ENCODE results near the gene OASL.

Gene OASL

GRCh38 chr12:121015825-121016766 is 22.9 kb downstream of the OASL start, which contains the start of gene C12orf43:
Gene C12orf43, minus strand, starts transcription at chr12:121016487. Its CDS starts 13 bp downstream, at chr12:121016474.
- in situ Hi-C loops (cut with HindIII; ENCODE audit: low sequenced_read_pairs), result no loop called here

DNA sequence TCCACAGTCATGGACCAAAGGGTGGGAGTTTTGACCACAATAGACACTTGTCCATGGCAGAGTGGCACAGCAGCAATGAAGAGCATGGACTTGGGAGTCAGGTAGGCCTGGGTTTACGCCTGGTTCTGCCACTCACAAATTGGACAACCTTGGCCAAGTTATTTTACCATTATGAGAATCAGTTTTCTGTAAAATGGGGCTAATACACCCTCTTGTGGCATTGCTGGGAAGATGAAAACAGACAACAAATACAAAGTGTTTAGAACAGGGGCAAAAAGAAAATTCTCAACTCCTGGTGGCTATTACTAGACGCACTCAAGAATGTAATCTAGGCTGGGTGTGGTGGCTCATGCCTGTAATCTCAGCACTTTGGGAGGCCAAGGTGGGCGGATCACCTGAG is 25.3 kb downstream of the OASL start:
- in situ Hi-C loops (cut with HindIII; ENCODE audit: low sequenced_read_pairs), result no loop called here

- in situ Hi-C loops (cut with HindIII; ENCODE audit: low sequenced_read_pairs), result no loop called here
Observed at GRCh38 chr12:121011820-121012219, 27.2 kb downstream of the OASL start.

- in situ Hi-C loops (cut with HindIII; ENCODE audit: low sequenced_read_pairs), result no loop called here
Observed at GRCh38 chr12:121010860-121011259, 28.2 kb downstream of the OASL start.

GRCh38 chr12:121009741-121010140 is 29.3 kb downstream of the OASL start:
- in situ Hi-C loops (cut with HindIII; ENCODE audit: low sequenced_read_pairs), result no loop called here

- in situ Hi-C loops (cut with HindIII; ENCODE audit: low sequenced_read_pairs), result no loop called here
Observed at GRCh38 chr12:121008347-121009098, 30.5 kb downstream of the OASL start.

DNA sequence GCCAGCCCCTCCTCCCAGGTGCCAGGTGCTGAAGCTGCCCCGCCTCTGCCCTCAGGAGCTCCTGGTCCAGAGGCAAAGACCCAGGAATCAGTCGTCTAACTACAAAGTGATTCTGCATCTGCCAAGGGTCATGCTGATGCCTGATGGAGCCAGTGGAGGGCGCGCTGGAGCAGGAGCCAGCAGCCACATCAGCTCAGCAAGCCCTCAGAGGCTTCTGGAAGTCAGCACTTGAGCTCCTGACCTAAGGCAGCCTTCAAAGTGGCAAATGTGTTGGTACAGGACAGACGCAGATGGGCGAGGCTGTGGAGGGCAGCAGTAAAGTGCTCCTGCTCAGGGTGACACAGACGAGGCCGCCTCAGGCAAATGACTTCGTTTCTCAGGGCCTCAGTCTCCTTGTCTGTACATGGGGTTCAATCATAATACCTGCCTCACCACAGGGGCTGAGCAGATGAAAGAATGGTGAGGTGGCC is 33.7 kb downstream of the OASL start:
- in situ Hi-C loops (cut with HindIII; ENCODE audit: low sequenced_read_pairs), result no loop called here

DNA sequence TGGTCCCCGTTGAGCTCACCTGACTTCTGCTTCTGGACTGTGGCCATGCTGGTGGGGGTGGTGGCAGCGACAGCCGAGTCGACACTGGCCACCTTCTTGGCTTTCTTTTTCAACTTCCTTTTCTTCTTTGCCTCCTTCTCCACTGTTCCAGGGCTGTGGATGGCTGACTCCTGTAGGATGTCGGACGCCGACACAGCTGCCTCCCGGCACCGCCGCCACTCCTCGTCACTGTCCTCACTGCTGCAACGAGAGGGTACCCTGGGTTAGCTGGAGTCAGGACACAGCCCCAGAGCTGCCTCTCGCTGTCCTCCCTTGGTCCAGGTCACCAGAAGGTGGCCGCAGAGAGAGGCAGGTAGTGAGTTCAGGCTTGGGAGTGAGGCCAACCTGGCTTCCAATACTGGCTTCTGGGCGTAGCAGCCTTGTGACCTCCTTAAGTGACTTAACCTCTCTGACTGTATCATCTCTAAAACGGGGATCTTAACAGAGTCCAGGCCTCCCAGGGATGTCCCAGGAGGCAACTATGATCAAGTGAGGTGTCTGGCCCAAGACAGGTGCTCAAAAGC is 34.7 kb downstream of the OASL start:
- in situ Hi-C loops (cut with HindIII; ENCODE audit: low sequenced_read_pairs), result no loop called here

DNA sequence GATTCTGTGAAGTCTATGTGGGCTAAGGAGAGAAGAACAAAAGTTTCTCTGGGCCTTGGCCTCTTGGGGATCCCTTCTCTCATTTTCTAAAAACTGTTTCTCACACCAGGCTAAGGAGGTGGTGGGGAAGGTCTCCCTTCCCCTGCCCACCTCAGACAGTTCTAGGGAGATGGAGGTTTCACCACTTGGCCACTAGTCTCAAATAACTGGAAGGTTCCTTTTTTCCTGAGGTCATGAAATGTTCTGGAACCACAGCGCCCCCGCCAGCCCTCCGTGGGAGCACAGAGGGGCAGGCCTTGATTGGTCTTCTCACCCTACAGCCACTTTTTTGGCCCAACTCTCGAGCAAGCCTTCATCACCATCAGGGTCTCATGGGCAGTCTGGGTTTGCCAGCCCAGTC is 35.4 kb downstream of the OASL start:
- in situ Hi-C loops (cut with HindIII; ENCODE audit: low sequenced_read_pairs), result no loop called here

GRCh38 chr12:121001841-121002483 is 37.1 kb downstream of the OASL start:
- in situ Hi-C loops (cut with HindIII; ENCODE audit: low sequenced_read_pairs), result no loop called here

GRCh38 chr12:121001060-121001459 is 38.0 kb downstream of the OASL start:
- in situ Hi-C loops (cut with HindIII; ENCODE audit: low sequenced_read_pairs), result no loop called here

DNA sequence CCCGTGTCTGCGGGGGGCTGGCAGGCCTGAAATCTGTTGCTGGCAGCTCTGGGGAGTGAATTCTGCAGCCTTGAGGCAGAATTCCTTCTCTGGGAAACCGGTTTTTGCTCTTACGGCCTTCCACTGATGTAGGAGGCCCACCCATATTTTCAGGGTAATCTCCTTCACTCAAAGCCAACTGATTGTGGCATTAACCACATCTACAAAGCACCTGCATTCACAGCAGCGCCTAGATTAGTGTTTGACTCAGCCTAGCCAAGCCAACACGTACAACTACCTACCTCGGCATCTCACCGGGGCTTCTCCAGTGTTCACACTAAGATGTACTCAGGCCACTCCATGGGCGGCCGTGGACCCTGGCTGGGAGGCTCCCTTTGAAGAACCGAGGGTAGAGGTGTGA is 38.5 kb downstream of the OASL start:
- in situ Hi-C loops (cut with HindIII; ENCODE audit: low sequenced_read_pairs), result no loop called here

GRCh38 chr12:120999191-121000120 is 39.6 kb downstream of the OASL start:
- in situ Hi-C loops (cut with HindIII; ENCODE audit: low sequenced_read_pairs), result no loop called here

DNA sequence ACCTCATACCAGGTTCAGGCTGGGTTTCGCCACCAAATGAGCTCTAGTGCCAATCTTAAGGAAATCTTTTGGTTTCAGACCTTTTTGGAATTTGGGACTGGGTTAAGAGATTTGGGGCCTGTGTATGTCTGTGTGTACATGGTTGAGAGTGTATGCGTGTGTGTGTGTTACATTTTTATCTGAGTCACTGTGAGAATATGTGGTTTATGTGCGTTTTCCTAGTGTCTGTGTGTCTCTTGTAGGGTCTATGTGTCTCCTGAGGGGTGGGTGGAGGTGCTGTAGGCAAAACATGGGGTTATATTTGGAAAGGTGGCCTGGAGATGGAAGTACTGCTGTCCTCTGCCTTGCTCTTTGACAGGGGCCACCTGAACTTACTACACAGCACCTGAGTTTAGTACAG is 40.6 kb downstream of the OASL start:
- in situ Hi-C loops (cut with HindIII; ENCODE audit: low sequenced_read_pairs), result no loop called here

GRCh38 chr12:120997448-120997847 is 41.6 kb downstream of the OASL start:
- in situ Hi-C loops (cut with HindIII; ENCODE audit: low sequenced_read_pairs), result no loop called here

DNA sequence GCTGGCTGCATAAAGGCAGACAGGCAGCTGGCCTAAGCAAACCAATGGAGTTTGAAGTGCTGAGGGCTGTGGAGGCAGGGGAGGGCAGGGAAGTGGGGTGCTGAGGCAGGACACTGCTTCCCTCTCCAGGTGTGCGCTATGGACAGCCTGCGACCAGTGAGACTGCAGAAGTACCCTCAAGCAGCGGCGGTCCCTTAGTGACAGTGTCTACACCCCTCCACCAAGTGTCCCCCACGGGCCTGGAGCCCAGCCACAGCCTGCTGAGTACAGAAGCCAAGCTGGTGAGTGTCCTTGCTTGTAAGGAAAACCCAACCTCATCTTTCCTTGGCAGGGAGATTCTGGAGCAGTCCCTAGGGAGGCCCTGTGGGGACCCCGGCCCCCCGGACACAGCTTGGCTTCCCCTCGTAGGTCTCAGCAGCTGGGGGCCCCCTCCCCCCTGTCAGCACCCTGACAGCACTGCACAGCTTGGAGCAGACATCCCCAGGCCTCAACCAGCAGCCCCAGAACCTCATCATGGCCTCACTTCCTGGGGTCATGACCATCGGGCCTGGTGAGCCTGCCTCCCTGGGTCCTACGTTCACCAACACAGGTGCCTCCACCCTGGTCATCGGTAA is 42.8 kb downstream of the OASL start:
- in situ Hi-C loops (cut with HindIII; ENCODE audit: low sequenced_read_pairs), result no loop called here

DNA sequence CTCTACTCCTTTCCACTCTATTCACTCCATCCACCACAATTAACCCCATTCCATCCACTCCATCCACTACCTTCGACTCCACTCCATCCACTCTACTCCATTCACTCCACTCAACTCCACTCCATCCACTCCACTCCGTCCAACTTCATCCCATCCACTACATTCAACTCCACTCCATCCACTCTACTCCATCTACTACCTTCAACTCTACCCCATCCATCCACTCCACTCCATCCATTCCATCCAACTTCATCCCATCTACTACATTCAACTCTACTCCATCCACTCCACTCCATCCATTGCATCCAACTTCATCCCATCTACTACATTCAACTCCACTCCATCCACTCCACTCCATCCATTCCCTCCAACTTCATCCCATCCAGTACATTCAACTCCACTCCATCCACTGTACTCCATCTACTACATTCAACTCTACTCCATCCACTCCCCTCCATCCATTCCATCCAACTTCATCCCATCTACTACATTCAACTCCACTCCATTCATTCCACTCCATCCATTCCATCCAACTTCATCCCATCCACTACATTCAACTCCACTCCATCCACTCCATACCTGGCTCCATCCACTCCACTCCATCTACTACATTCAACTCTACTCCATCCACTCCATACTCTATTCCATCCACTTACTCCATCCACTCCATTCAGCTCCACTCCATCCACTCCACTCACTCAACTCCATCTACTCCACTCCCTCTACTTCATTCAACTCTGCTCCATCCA is 44.3 kb downstream of the OASL start:
- in situ Hi-C loops (cut with HindIII; ENCODE audit: low sequenced_read_pairs), result no loop called here

DNA sequence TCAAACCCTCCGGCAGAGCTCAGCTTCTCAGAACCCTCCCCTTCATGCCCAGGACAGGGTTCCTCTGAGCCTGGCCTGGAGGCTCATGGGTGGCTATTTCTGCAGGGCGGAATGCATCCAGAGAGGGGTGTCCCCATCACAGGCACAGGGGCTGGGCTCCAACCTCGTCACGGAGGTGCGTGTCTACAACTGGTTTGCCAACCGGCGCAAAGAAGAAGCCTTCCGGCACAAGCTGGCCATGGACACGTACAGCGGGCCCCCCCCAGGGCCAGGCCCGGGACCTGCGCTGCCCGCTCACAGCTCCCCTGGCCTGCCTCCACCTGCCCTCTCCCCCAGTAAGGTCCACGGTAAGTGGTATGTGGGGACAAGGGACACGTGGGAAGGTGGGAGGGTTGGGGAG is 45.0 kb downstream of the OASL start:
- in situ Hi-C loops (cut with HindIII; ENCODE audit: low sequenced_read_pairs), result no loop called here

DNA sequence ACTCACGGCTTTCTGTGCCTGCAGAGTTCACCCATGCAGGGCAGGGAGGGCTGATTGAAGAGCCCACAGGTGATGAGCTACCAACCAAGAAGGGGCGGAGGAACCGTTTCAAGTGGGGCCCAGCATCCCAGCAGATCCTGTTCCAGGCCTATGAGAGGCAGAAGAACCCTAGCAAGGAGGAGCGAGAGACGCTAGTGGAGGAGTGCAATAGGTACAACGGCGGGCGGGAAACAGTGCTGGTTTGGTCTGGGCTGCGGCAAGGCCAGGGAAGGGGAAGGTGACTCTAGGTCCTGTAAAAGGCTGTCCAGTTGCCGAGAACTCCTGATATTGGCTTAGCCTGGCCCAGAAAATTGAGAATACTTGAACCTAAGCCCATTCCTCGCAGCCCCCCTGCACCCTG is 45.5 kb downstream of the OASL start:
- in situ Hi-C loops (cut with HindIII; ENCODE audit: low sequenced_read_pairs), result no loop called here
